Measurements from ENCODE around the gene FZD4.
"Not testable (repeated sequence)": the region's sequence is repeated elsewhere in the genome, so short reads cannot be mapped to it uniquely, and the experiment has no call there.

Gene FZD4

GRCh38 chr11:86955361-86956120 is at the start of gene FZD4:
Gene FZD4, minus strand, starts transcription at chr11:86955395. Its CDS starts 310 bp downstream, at chr11:86955085.
- DNase-seq: peak; percentile 43

- DNase-seq: not testable (repeated sequence)
Measured at GRCh38 chr11:87004281-87004680, 49.1 kb upstream of the FZD4 start.

GRCh38 chr11:87002918-87003317 is 47.7 kb upstream of the FZD4 start:
- DNase-seq: no peak

GRCh38 chr11:86999859-87000753 is 44.9 kb upstream of the FZD4 start:
- no peak for DNase-seq

- no peak for DNase-seq
Measured at GRCh38 chr11:86999388-86999787, 44.2 kb upstream of the FZD4 start.

GRCh38 chr11:86996953-86997570 is 41.9 kb upstream of the FZD4 start:
- no peak for DNase-seq

- no peak for DNase-seq
Measured at GRCh38 chr11:86993031-86993430, 37.8 kb upstream of the FZD4 start.

- DNase-seq: not testable (repeated sequence)
Measured at GRCh38 chr11:86992340-86992739, 37.1 kb upstream of the FZD4 start.

- DNase-seq: no peak
Measured at GRCh38 chr11:86991341-86991740, 36.1 kb upstream of the FZD4 start.

GRCh38 chr11:86990515-86990914 is 35.3 kb upstream of the FZD4 start:
- no peak for DNase-seq

GRCh38 chr11:86990031-86990430 is 34.8 kb upstream of the FZD4 start:
- DNase-seq: no peak

- no peak for DNase-seq
Measured at GRCh38 chr11:86988351-86988881, 33.2 kb upstream of the FZD4 start.

- DNase-seq: no peak
Measured at GRCh38 chr11:86987679-86988078, 32.5 kb upstream of the FZD4 start.

GRCh38 chr11:86984701-86985100 is 29.5 kb upstream of the FZD4 start:
- no peak for DNase-seq

- no peak for DNase-seq
Measured at GRCh38 chr11:86983021-86983488, 27.9 kb upstream of the FZD4 start.

GRCh38 chr11:86981777-86982540 is 26.8 kb upstream of the FZD4 start:
- no peak for DNase-seq

GRCh38 chr11:86980086-86980796 is 25.0 kb upstream of the FZD4 start:
- no peak for DNase-seq

GRCh38 chr11:86978756-86979608 is 23.8 kb upstream of the FZD4 start:
- DNase-seq: peak; percentile 24

- DNase-seq: no peak
Measured at GRCh38 chr11:86978247-86978646, 23.1 kb upstream of the FZD4 start.

GRCh38 chr11:86977441-86978050 is 22.4 kb upstream of the FZD4 start:
- DNase-seq: no peak
